Stimulated activated CD8-positive, alpha-beta memory T cell treated with anti-CD3 and anti-CD28 coated beads, Interleukin-2, amount 100 ng/mL, for 1 hour (primary cell): ENCODE data around the gene MED22.

ENCODE experiments used
- DNase-seq, 2 donors: peaks; one replicate each; pipeline ENCODE4 v3.0.0-alpha.2; 2020; ENCODE audit warnings: low read depth in 2 of 2

MED22 gene

GRCh38 chr9:133355881-133356357, 8.0 kb upstream of the MED22 start:
- DNase-seq = no peak

DNA sequence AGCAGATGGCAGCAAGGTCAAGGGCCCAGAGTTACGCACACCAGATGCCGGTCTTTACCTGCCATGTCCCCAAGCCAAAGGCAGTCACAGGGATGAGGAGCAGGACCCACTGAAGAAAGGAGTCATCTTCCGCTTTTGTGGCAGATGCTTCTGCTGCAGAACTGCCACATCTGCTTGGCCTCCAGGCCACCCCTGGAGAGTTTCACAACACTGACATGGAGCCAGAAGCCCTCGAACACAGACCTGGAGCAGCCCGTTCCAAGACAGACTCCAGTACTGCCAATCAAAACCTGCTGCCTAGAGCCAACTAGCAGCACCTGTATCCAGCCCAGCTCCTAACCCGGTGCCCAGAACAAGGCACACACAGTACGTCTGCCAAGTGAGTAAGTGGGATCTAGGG, 6.8 kb upstream of the MED22 start:
- DNase-seq = no peak

DNA sequence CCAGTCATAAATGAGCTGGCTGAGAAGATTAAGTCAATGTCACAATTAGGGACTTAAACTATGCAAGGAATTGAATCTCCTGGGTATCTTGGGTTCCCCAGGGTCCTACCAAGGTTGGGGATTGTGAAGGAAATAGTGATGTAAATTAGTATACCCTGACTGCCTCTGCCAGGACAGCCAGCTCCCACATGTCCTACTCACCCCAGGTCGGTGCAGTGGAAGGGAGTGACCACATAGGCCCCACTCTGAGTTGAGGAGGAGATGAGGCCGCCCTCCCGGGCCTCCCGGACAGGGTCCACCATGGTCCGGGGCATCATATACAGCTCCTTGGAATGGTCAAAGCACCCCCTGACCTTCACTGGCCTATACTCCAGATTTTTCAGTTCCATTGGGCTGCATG, 5.6 kb upstream of the MED22 start:
- DNase-seq = no peak

GRCh38 chr9:133352635-133353340, 4.9 kb upstream of the MED22 start:
- DNase-seq = no peak

GRCh38 chr9:133351908-133352634, 4.1 kb upstream of the MED22 start:
- DNase-seq = no peak

DNA sequence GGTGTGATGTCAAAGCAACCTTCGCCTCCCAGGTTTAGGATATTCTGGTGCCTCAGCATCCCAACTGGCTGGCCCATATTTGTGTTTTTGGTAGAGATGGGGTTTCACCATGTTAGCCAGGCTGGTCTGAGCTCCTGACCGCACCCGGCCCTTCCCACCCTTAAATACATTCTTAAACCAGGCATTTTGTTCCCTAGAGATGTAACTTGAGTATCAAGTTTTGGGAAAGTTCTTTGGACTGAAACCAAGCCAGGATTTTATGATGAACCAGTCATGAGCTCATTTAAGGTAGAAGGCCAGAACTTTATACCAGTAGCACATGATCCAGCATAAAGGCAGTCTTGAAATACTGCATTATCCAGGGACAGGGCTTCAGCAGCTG, 3.6 kb upstream of the MED22 start:
- DNase-seq = no peak

DNA sequence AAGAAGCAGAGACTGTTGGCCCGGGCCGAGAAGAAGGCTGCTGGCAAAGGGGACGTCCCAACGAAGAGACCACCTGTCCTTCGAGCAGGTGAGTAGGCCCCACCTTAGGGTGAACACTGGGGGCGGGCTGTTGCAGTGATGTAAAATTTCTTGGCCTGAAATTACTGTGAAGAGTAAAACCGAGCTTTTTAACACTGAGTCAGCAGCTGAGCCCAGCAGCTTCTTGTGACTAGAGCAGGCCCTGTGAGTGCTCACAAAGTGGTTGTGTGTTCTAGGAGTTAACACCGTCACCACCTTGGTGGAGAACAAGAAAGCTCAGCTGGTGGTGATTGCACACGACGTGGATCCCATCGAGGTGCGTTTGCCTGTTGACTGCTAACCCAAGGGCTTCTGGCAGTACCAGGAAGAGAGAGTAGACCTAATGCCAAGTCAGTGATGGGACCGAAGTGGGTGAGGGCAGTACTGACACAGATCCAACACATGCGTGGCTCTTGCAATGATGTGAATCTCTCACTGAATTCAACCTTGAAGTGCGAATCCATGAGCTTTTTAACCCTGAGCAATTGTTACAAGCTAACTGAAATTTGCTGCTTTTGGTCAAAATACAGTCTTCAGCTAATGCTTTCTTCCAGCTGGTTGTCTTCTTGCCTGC, 2.2 kb upstream of the MED22 start:
- no peak for DNase-seq

- no peak for DNase-seq
Observed at GRCh38 chr9:133348718-133349573, 1.0 kb upstream of the MED22 start.

DNA sequence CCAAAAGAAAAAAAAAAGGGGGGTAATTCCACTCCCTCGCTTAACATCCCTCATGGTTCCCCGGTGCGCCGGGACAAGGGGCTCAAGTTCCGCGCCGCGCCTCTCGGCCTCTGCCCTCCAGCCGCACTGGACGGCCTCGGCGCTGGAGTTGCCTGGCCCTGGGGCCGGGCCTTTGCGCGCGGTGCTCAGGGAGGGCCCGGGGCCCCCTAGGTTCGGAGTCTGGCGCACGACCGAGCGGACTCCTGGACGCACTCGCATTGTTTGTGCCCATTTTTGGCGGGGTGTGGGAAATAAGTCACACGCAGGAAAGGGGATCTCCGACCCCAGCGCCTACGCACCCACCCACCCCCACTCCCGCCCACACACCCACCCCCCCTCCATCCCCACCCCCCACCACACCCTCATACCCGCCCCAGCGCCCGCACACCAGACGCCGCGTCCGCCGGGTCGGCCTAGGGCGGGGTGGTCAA, 381 bp downstream of the MED22 start:
- DNase-seq = peak in 1 of 2 donors; percentile 12

DNA sequence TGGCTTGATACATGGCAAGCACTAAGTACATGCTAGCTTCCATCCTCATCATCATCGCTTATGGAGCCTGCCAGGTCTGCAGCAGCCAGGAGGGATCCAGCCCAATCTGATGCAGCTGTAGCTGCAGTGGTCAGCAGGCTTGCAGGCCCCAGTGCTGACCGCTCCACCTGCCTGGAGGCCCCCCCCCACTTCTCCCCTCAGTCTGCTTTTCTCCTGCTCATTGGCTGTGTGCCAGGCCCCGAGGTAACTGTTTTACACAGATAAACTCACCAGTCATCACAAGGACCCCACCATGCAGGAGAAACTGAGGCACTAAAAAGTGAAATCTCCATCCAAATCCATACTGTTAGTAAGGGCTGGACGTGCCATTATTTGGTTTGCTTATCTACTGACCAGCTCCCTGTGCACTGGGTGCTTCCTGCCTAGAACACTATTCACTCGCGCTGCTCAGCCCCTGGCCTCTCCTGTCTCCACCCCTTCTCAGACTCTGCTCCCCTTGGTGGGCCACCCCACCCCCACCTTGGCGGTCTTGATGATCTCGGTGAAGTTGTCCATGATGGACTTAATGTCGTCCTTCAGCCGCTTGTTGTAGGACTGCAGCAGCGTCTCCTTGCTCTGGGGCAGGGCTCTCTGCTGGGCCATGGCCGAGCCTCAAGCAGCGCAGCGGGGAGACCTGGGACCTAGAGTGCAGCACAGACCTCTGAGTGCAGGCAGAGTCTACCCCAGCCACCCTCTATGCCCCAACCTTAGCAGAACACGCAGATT, 1.7 kb downstream of the MED22 start:
- DNase-seq = no peak

GRCh38 chr9:133345596-133345995, 2.3 kb downstream of the MED22 start:
- no peak for DNase-seq

DNA sequence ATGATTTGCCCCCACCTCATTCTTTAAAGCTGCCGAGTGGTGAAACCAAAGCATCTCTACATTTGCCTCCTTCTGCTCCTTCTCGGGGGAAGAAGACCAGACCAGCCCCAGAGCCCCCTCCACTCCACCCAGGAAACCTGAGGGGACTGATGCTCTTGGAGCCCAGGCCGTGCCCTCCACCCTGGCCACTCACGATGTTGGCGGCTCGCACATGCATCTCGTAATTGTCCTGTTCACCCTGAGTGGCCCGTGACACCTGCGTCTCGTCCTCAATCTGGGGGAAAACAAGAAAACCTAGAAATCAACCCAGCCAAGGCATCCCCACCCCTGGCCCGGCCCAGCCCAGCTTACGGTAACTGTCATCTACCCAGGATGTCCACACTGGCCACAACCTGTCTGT, 3.0 kb downstream of the MED22 start:
- no peak for DNase-seq

- no peak for DNase-seq
Observed at GRCh38 chr9:133344071-133344470, 3.9 kb downstream of the MED22 start.

DNA sequence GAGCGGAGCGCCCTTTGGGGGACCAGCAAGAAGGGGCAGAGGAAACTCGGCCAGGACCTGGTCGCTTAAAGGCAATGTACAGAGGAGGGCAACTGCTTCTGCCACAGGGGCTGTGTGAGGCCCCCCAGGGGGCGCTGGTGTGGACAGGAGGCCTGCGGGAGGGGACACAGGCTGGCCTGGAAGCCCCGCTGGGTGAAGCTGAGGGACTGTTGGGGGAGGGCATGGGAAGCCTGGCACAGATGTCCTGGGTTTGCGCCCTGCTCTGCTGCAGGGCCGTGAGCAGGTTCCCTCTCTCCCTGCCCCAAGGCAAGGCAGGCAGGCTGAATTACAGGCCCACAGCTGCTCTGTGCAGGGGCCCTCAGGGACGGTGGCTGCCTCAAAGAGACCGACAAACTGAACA, 5.4 kb downstream of the MED22 start:
- DNase-seq = no peak

- no peak for DNase-seq
Observed at GRCh38 chr9:133342069-133342406, 5.9 kb downstream of the MED22 start.

GRCh38 chr9:133341369-133342068, 6.4 kb downstream of the MED22 start:
- DNase-seq = no peak

DNA sequence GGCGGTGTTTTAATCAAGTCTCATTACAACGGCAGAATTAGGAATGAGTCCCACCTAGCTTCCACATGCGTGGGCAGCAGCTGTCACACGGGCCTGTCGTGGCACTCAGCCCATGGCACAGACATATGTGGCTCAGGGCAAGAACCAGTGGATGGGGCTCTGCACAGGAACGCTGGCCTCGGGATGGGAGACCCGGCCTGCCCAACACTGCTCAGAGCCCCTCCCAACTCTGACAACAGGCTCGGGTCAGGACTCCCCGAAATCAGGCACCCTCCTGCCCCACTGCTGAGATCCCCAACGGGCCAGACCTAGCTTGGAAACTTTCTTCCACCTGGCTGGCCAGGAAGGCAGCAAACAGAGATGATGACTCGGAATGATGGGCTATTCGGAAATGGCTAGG, 7.0 kb downstream of the MED22 start:
- DNase-seq = no peak

GRCh38 chr9:133340256-133340655, 7.7 kb downstream of the MED22 start:
- no peak for DNase-seq

- DNase-seq = no peak
Observed at GRCh38 chr9:133339641-133340040, 8.3 kb downstream of the MED22 start.
